ENCODE results near the gene ST14. TPM values are rescaled to one million over a fixed set of nuclear protein-coding genes. Genes with fewer than 3 reads are reported as not detected.

ST14 gene
- total RNA-seq, 1 experiment from 2014 or later = 0.30 TPM

- no peaks in the 10 kb centered on the region for H3K9me3 ChIP-seq (ENCODE audit: low read depth, low read length, poor library complexity, severe bottlenecking)
- BruUV-seq (replicated peaks) = no TSS peak
- ChIA-PET CTCF (no interaction called here), POLR2A (ENCODE audit: low non-redundant PET) (no interaction called here)
- no peak for DNase-seq (ENCODE audit: low spot score)
- TF ChIP-seq CTCF (conservative IDR thresholded peaks at IDR 0.05; ENCODE audit: low read depth, low read length) (no peak), EZH2 (IDR thresholded peaks at IDR 0.05; ENCODE audit: borderline replicate concordance, low read depth, low read length, poor library complexity, severe bottlenecking) (no peak)
- H3K27ac ChIP-seq (ENCODE audit: low read depth, low read length, poor library complexity, severe bottlenecking) = no peak overlapping the region
- intact Hi-C loops (cut with micrococcal nuclease; ENCODE audit: unreplicated experiment) = no loop called here
- no peak overlapping the region for H3K4me3 ChIP-seq (ENCODE audit: low read depth, low read length, poor library complexity, severe bottlenecking)
- H3K4me1 ChIP-seq (ENCODE audit: insufficient read depth, low read length, poor library complexity, severe bottlenecking) = no peaks in the 10 kb centered on the region
- H3K27me3 ChIP-seq (replicated peaks; ENCODE audit: insufficient read depth, low read depth, low read length, poor library complexity) = no peaks in the 10 kb centered on the region
- H3K36me3 ChIP-seq (ENCODE audit: insufficient read depth, low read length, poor library complexity, severe bottlenecking) = peaks cover 9% of the 10 kb centered on the region
Observed at GRCh38 chr11:130234315-130234714, 74.7 kb downstream of the ST14 start.

GRCh38 chr11:130237282-130238006, 77.9 kb downstream of the ST14 start:
- intact Hi-C loops (cut with micrococcal nuclease; ENCODE audit: unreplicated experiment) = no loop called here
- no peak overlapping the region for H3K27ac ChIP-seq (ENCODE audit: low read depth, low read length, poor library complexity, severe bottlenecking)
- H3K4me1 ChIP-seq (ENCODE audit: insufficient read depth, low read length, poor library complexity, severe bottlenecking) = no peaks in the 10 kb centered on the region
- no peak for DNase-seq (ENCODE audit: low spot score)
- no peaks in the 10 kb centered on the region for H3K9me3 ChIP-seq (ENCODE audit: low read depth, low read length, poor library complexity, severe bottlenecking)
- CTCF ChIA-PET = no interaction called here
- BruUV-seq (replicated peaks) = no TSS peak
- POLR2A ChIA-PET (ENCODE audit: low non-redundant PET) = no interaction called here
- no peak overlapping the region for H3K4me3 ChIP-seq (ENCODE audit: low read depth, low read length, poor library complexity, severe bottlenecking)
- H3K27me3 ChIP-seq (replicated peaks; ENCODE audit: insufficient read depth, low read depth, low read length, poor library complexity) = no peaks in the 10 kb centered on the region
- TF ChIP-seq CTCF (conservative IDR thresholded peaks at IDR 0.05; ENCODE audit: low read depth, low read length) = no peak
- TF ChIP-seq EZH2 (IDR thresholded peaks at IDR 0.05; ENCODE audit: borderline replicate concordance, low read depth, low read length, poor library complexity, severe bottlenecking) = no peak
- peaks cover 9% of the 10 kb centered on the region for H3K36me3 ChIP-seq (ENCODE audit: insufficient read depth, low read length, poor library complexity, severe bottlenecking)

- intact Hi-C loops (cut with micrococcal nuclease; ENCODE audit: unreplicated experiment) = no loop called here
- H3K9me3 ChIP-seq (ENCODE audit: low read depth, low read length, poor library complexity, severe bottlenecking) = no peaks in the 10 kb centered on the region
- H3K27ac ChIP-seq (ENCODE audit: low read depth, low read length, poor library complexity, severe bottlenecking) = no peak overlapping the region
- H3K27me3 ChIP-seq (replicated peaks; ENCODE audit: insufficient read depth, low read depth, low read length, poor library complexity) = no peaks in the 10 kb centered on the region
- H3K4me3 ChIP-seq (ENCODE audit: low read depth, low read length, poor library complexity, severe bottlenecking) = no peak overlapping the region
- CTCF ChIA-PET = no interaction called here
- no peaks in the 10 kb centered on the region for H3K4me1 ChIP-seq (ENCODE audit: insufficient read depth, low read length, poor library complexity, severe bottlenecking)
- TF ChIP-seq EZH2 (IDR thresholded peaks at IDR 0.05; ENCODE audit: borderline replicate concordance, low read depth, low read length, poor library complexity, severe bottlenecking) (no peak), CTCF (conservative IDR thresholded peaks at IDR 0.05; ENCODE audit: low read depth, low read length) (no peak)
- POLR2A ChIA-PET (ENCODE audit: low non-redundant PET) = no interaction called here
- DNase-seq (ENCODE audit: low spot score) = no peak
- BruUV-seq (replicated peaks) = no TSS peak
- no peaks in the 10 kb centered on the region for H3K36me3 ChIP-seq (ENCODE audit: insufficient read depth, low read length, poor library complexity, severe bottlenecking)
Observed at GRCh38 chr11:130241713-130242112, 82.1 kb downstream of the ST14 start.
